Endothelial cell of hepatic sinusoid (primary cell): ENCODE results near the gene VSX2.

Source experiments
- in situ Hi-C: cut with HindIII; loops from 2 replicates; pipeline ENCODE4 v1.10.0; 2017; ENCODE audit warnings: low sequenced_read_pairs

VSX2 gene

DNA sequence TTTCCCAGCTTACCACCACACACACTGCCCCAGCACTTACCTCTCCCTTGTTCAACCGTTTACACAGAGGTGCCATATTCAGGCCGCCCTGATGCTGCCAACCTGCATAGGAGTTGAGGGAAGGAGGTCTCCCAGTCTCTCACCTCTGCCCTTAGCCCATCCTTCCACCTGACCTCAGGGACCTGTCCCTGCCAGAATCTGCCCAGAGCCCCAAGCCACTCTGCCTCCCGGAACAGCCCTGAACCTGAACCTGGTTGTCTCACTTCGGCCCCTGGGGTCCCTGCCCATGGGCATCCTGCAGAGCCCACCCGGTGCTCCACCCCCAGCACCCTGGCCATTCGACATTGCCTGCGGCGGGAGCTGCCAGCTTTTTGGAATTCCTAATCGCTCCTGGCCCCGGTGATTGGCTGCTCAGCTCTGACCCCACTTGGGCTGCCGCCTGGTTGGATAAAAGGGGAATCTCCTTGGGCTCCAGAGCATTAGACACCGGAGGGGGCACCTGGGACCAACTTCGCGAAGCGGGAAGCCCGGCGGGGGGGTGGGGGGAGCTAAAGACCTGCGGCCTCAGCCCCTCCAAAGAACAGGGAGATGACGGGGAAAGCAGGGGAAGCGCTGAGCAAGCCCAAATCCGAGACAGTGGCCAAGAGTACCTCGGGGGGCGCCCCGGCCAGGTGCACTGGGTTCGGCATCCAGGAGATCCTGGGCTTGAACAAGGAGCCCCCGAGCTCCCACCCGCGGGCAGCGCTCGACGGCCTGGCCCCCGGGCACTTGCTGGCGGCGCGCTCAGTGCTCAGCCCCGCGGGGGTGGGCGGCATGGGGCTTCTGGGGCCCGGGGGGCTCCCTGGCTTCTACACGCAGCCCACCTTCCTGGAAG lies at the start of gene VSX2:
Gene VSX2, plus strand, starts transcription at position 476 of the 874 bp plus-strand sequence. Its CDS starts 113 bp downstream, at position 589.
- in situ Hi-C loops = no loop called here

DNA sequence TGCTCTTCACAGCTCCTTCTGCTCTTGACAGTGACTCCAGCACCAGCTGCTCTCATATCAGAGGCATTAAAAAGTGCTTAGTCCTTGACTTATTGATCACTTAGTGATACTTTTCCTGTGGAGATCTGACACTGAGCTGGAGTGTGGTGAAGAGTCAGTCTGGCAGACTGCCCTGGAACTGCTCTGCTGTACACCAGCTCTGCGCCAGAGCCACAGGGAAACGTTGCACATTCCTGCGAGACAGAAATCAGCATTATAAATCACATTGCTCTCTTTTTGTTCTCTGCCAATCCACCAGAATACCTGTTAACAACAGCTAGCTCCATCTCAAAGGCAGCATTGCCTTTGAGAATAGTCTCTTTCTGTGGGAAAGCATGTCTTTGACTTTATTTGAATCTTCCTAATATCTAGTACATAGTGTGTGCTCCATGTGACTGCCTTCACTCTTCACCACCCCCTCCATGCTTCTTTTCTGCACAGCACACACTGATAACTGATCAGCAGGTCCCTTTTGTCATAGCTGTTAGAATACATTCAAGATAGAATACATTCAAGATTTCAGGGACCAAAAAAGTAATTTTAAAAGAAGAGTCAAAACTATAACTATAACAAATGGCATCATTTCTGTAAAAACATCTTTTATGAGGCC lies 48.2 kb upstream of the VSX2 start:
- in situ Hi-C loops = no loop called here

DNA sequence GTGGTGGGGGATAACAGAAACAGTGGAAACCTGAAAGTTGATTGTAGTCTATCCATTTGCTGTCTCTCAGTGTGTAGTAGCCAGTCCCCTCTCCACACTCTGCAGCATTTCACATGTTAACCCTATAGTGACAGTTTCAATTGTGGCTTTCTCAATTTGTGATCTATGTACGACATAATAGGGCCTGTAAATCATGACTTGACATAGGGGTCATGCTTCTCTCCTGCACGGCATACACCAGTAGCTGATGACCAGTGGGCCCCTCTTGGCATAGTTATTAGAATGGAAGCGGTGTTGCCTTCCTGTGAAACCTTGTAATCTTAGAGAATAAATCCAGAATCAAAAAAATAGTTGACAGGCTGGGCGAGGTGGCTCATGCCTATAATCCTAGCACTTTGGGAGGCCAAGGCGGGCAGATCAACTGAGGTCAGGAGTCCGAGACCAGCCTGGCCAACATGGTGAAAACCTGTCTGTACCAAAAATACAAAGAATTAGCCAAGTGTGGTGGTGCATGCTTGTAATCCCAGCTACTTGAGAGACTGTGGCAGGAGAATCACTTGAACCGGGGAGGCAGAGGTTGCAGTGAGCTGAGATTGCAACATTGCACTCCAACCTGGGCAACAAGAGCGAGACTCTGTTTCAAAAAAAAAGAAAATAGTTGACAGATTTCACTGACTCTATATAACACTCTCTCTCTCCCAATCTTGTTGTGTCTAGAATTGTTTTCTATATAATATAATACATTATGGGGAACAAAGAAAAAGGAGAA lies 44.6 kb upstream of the VSX2 start:
- in situ Hi-C loops = no loop called here

- in situ Hi-C loops = no loop called here
These were observed 43.6 kb upstream of the VSX2 start for GRCh38 chr14:74195623-74196022.

DNA sequence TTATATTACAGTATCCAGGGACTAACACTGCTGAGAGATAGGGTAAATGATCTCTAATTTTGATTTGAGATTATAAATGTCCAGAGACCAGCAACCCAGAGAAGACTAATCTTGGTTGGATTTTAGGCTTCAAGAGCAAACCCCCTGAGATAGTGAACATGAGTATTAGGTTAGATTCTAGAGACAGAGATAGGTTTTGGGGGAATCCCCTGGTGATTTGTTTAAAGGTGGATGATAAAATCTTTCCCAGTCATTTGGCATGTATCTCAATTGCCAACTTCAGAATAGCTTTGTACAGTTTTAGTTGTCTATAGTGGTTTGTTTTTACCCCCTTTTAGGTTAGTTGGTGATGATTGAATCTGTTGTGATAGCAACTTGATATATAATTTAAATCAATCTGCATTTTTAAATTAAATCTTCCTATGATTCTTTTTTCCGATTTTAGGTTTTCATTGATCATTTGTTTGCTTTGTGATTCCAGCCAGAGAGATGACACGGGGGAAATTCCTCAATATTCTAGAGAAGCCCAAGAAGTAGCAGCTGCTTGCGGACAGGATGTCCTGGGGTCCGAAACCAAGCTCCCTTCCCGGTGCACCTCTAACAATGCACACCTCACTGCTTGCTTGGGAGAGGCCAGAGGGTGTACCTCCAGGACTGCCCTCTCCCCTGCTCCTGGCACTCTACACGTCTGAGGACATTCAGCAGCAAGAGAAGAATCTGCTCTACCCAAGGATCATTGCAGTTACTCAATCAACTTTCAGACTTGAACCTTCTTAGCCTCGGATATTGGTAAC lies 40.6 kb upstream of the VSX2 start:
- in situ Hi-C loops = no loop called here

DNA sequence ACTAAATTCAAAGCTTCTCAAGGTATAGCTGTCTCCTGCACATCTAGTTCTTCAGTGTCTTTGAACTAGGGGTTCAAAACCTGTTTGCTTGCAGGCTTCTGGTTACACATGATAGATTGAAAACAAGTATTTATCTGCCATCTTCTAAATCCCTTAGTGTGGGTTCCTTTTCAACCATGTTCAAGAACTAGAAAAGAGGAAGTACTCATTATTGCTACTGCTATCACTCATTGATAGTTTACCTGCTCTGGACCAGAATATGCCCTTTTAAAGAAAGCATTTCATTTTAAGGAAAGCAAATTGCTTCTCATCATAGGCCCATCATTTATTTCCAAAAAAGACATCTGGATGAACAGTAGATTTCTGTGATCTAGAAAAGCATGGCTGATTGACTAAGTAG lies 37.1 kb upstream of the VSX2 start:
- in situ Hi-C loops = no loop called here

DNA sequence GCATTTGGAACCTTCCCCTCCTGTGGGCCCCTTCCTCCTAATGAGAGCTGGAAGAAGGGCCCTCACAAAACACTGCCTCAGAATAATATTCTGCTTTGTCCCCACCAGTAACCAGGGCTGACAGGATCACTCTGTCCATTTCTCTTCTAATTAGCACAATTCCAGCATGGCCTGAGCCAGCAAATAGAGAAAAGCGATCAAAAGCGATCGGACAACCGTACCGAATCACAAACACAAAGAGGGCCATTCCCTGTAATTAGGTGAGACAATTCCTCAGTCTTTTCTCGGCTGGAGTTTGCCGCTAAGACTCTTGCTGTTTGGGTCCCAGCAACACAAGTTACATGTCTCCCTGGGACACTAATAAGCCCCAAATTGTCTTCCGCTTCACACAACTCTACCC lies 35.6 kb upstream of the VSX2 start:
- in situ Hi-C loops = no loop called here

GRCh38 chr14:74204491-74204890 lies 34.8 kb upstream of the VSX2 start:
- in situ Hi-C loops = no loop called here

- in situ Hi-C loops = no loop called here
These were observed 33.4 kb upstream of the VSX2 start for GRCh38 chr14:74205882-74206281.

GRCh38 chr14:74207943-74208342 lies 31.3 kb upstream of the VSX2 start:
- in situ Hi-C loops = no loop called here

- in situ Hi-C loops = no loop called here
These were observed 30.6 kb upstream of the VSX2 start for GRCh38 chr14:74208642-74209041.

- in situ Hi-C loops = no loop called here
These were observed 27.2 kb upstream of the VSX2 start for GRCh38 chr14:74211945-74212580.

DNA sequence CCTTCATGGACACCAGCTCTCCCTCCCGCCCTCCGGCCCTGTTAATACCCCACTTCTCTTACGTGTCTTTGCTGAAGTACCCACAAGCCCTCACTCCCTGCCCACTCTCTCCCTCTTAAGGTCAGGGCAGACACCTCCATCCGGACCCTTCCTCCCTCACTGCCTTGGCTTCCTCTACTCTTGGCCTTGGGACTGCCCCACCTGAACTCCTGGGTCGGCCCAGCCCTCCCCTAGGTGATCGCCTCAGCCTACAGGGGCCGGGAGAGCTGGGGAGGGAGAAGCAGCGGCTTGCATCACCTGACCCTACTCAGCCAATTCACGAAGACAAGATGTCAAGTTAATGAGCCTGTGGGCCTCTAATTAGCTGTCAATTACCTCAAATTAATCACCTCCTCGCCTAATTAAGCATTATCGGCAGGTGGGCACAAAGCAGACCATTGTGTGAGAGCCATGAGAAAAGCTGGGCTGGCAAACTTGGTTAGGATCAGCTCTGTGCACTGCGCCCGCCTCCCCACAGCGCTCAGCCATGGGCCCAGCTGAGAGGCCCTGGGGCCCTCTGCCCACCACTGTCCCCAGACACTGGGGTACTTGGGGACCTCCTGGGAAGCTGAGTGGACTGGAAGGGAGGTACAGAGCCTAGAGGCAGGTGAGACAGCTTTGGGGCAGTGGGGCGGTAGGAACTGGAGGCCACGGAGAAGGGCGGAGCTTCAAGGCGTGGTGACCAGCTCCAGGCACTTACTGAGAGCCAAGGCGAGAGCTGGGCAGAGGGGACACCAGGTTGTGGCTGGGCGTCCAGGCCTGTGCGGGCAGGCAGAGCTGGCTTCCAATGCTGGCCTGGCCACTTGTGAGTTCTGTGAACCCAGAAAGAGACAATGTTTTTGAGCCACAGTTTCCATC lies 25.1 kb upstream of the VSX2 start:
- in situ Hi-C loops = no loop called here

GRCh38 chr14:74216671-74217070 lies 22.6 kb upstream of the VSX2 start:
- in situ Hi-C loops = no loop called here

- in situ Hi-C loops = no loop called here
These were observed 21.4 kb upstream of the VSX2 start for GRCh38 chr14:74217672-74218448.

- in situ Hi-C loops = no loop called here
These were observed 20.8 kb upstream of the VSX2 start for GRCh38 chr14:74218462-74218861.

GRCh38 chr14:74219277-74220205 lies 19.7 kb upstream of the VSX2 start:
- in situ Hi-C loops = no loop called here
